Measurements from ENCODE around the gene C1orf122.
"Not testable (repeated sequence)": the region's sequence is repeated elsewhere in the genome, so short reads cannot be mapped to it uniquely, and the experiment has no call there.

The C1orf122 gene

GRCh38 chr1:37807555-37808368, at the start of gene C1orf122, which contains the start of gene YRDC:
TSS of gene C1orf122 (plus strand) at chr1:37807790. CDS start at chr1:37808405, 615 bp downstream.
TSS of gene YRDC (minus strand) at chr1:37808208. CDS start at chr1:37808180, 28 bp downstream.
- DNase-seq: peak; percentile 80

- no peak for DNase-seq
These were observed 48.1 kb upstream of the C1orf122 start for GRCh38 chr1:37759451-37759850.

- no peak for DNase-seq
These were observed 46.0 kb upstream of the C1orf122 start for GRCh38 chr1:37761416-37762095.

GRCh38 chr1:37762516-37762915, 45.1 kb upstream of the C1orf122 start:
- no peak for DNase-seq

- DNase-seq: no peak
These were observed 43.7 kb upstream of the C1orf122 start for GRCh38 chr1:37763791-37764413.

GRCh38 chr1:37764414-37764825, 43.2 kb upstream of the C1orf122 start:
- DNase-seq: no peak

GRCh38 chr1:37764888-37765441, 42.6 kb upstream of the C1orf122 start, which contains the start of gene EPHA10:
TSS of gene EPHA10 (minus strand) at chr1:37765120. CDS start at chr1:37765066, 54 bp downstream.
- DNase-seq: no peak

GRCh38 chr1:37765916-37766664, 41.5 kb upstream of the C1orf122 start:
- DNase-seq: no peak

GRCh38 chr1:37767488-37767887, 40.1 kb upstream of the C1orf122 start:
- no peak for DNase-seq

GRCh38 chr1:37771440-37771839, 36.1 kb upstream of the C1orf122 start:
- DNase-seq: not testable (repeated sequence)

GRCh38 chr1:37776946-37777516, 30.6 kb upstream of the C1orf122 start:
- DNase-seq: no peak

GRCh38 chr1:37778654-37779053, 28.9 kb upstream of the C1orf122 start:
- no peak for DNase-seq

GRCh38 chr1:37782491-37782890, 25.1 kb upstream of the C1orf122 start:
- no peak for DNase-seq

GRCh38 chr1:37792943-37793686, 14.5 kb upstream of the C1orf122 start:
- DNase-seq: no peak

- peak; percentile 48 for DNase-seq
These were observed 13.7 kb upstream of the C1orf122 start, which contains the start of gene MANEAL for GRCh38 chr1:37793773-37794371. TSS of gene MANEAL (plus strand) at chr1:37793847. CDS start at chr1:37794183, 336 bp downstream.

GRCh38 chr1:37794372-37795339, 12.9 kb upstream of the C1orf122 start:
- DNase-seq: no peak

- peak; percentile 33 for DNase-seq
These were observed 12.1 kb upstream of the C1orf122 start for GRCh38 chr1:37795340-37796125.

- no peak for DNase-seq
These were observed 9.7 kb upstream of the C1orf122 start for GRCh38 chr1:37797750-37798345.
